Activated CD8-positive, alpha-beta T cell treated with anti-CD3 and anti-CD28 coated beads, Interleukin-2, amount 10 ng/mL, durations not matched to agents 7 days and 5 days (primary cell): ENCODE results near the gene HLA-DRB5. TPM values are rescaled to one million over a fixed set of nuclear protein-coding genes. Genes with fewer than 3 reads are reported as not detected.
"Not testable (repeated sequence)": the region's sequence is repeated elsewhere in the genome, so short reads cannot be mapped to it uniquely, and the experiment has no call there.

Source experiments
- ATAC-seq: fragments of 150-1000 bp; cut with Tn5 transposase; one replicate; pipeline ENCODE4 v1.10.0; 2021; ENCODE audit warnings: moderate library complexity
- CTCF ChIA-PET: fragments of 350-600 bp; sonication (Branson Sonifier 250); formaldehyde crosslinking; loops from one replicate; lab custom pipeline; 2021; ENCODE audit warnings: antibody characterized with exemption; lab: Charles Lee
- POLR2A ChIA-PET: fragments of 350-600 bp; sonication (Branson Sonifier 250); formaldehyde crosslinking; loops from one replicate; lab custom pipeline; 2021; ENCODE audit warnings: antibody characterized with exemption; lab: Charles Lee
- DNase-seq: peaks from one replicate; pipeline ENCODE4 v3.0.0-alpha.2; 2020
- H3K27ac Mint-ChIP-seq: one replicate; pipeline ENCODE4 v1.8.0; 2021; ENCODE audit warnings: mild to moderate bottlenecking, mixed read lengths
- H3K27me3 Mint-ChIP-seq: one replicate; pipeline ENCODE4 v1.8.0; 2021; ENCODE audit warnings: low read depth, mixed read lengths
- H3K36me3 Mint-ChIP-seq: one replicate; pipeline ENCODE4 v1.8.0; 2021; ENCODE audit warnings: low read depth, mixed read lengths
- H3K4me1 Mint-ChIP-seq: one replicate; pipeline ENCODE4 v1.8.0; 2021; ENCODE audit warnings: low read depth, mixed read lengths
- H3K4me3 Mint-ChIP-seq: one replicate; pipeline ENCODE4 v1.8.0; 2021; ENCODE audit warnings: mild to moderate bottlenecking, mixed read lengths
- H3K9me3 Mint-ChIP-seq: one replicate; pipeline ENCODE4 v1.8.0; 2022; ENCODE audit warnings: mixed read lengths; ENCODE audit not compliant: insufficient read depth
- total RNA-seq, 2 experiments: library from RNA; stranded (reverse); gene quantifications; one replicate each; pipeline ENCODE4 v1.2.3, GENCODE V29; 2021

The HLA-DRB5 gene
- total RNA-seq, 2 experiments from 2014 or later, result 15.0 to 16.9 TPM

- Mint-ChIP-seq H3K27me3 (peaks cover 16% of the 10 kb centered on the region), H3K4me1 (no peaks in the 10 kb centered on the region), H3K9me3 (no peaks in the 10 kb centered on the region), H3K27ac (no peak overlapping the region), H3K4me3 (no peak overlapping the region), H3K36me3 (no peaks in the 10 kb centered on the region)
- ChIA-PET POLR2A (no interaction called here), CTCF (no interaction called here)
- no peak for ATAC-seq
- no peak for DNase-seq
Observed at GRCh38 chr6:32554116-32554965, 24.3 kb upstream of the HLA-DRB5 start.

DNA sequence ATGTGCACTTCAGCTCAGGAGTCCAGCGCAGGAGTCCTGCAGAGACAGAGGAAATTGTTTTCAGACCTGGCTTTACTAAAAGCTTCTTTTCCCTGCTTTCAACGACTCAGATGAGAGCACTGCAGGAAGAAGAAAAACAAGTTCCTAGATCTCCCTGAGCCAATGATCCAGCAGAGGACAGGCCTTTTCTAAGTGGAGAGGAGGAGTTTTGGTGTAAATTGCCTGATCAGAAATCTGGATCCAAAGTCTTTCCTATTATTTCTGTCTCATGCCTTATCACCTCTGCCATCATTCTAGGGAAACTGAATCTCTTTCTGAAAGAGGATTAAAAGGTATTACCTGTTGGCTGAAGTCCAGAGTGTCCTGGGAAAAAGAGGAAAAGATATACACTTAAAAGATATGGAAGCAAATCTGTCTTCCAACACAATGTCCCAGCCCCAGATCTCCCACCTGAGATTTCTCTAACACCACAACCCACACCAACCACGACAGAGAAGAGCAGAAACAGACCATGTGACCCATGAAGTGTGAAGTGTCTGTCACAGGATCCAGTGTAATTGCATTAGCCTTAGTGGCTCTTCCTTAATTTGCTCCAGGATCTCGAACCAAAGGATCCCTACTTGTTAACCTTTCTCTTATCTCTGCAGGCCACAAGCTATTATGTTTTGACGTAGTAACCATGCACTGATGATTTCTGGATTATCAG lies 23.1 kb upstream of the HLA-DRB5 start:
- no peak overlapping the region for H3K27ac Mint-ChIP-seq
- H3K9me3 Mint-ChIP-seq, result no peaks in the 10 kb centered on the region
- no peaks in the 10 kb centered on the region for H3K36me3 Mint-ChIP-seq
- H3K4me3 Mint-ChIP-seq, result no peak overlapping the region
- CTCF ChIA-PET, result no interaction called here
- peaks cover 13% of the 10 kb centered on the region for H3K27me3 Mint-ChIP-seq
- no peaks in the 10 kb centered on the region for H3K4me1 Mint-ChIP-seq
- DNase-seq, result no peak
- POLR2A ChIA-PET, result no interaction called here
- no peak for ATAC-seq

GRCh38 chr6:32551410-32551809 lies 21.3 kb upstream of the HLA-DRB5 start:
- no peak overlapping the region for H3K27ac Mint-ChIP-seq
- ATAC-seq (no peak), DNase-seq (no peak)
- H3K4me1 Mint-ChIP-seq, result peaks cover 6% of the 10 kb centered on the region
- H3K4me3 Mint-ChIP-seq, result no peak overlapping the region
- H3K27me3 Mint-ChIP-seq, result peaks cover 14% of the 10 kb centered on the region
- POLR2A ChIA-PET, result no interaction called here
- no peaks in the 10 kb centered on the region for H3K36me3 Mint-ChIP-seq
- no peaks in the 10 kb centered on the region for H3K9me3 Mint-ChIP-seq
- CTCF ChIA-PET, result no interaction called here

DNA sequence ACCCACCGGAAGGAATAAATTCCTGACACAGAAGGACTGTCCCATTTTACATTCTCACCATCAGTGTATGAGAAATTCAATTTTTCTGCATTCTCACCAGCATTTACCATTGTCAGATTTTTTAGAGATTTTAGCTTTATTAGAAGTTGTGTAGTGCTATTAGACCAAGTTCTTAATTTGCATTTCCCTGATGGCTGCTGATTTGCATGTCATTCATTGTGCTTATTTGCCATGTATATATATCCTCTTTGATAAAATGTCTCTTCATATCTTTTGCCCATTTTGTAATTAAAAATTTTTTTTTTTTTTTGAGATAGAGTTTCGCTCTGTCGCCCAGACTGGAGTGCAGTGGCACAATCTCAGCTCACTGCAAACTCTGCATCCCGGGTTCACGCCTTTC lies 9.8 kb upstream of the HLA-DRB5 start:
- no peak overlapping the region for H3K27ac Mint-ChIP-seq
- no peak for ATAC-seq

GRCh38 chr6:32530431-32530793 lies 325 bp upstream of the HLA-DRB5 start:
- CTCF ChIA-PET, H3K4me3 Mint-ChIP-seq, H3K4me1 Mint-ChIP-seq, ATAC-seq, H3K9me3 Mint-ChIP-seq, H3K36me3 Mint-ChIP-seq, POLR2A ChIA-PET, DNase-seq: not testable (repeated sequence)
- Mint-ChIP-seq H3K27ac (peak overlapping the region; percentile 46), H3K27me3 (peaks cover 17% of the 10 kb centered on the region)

More for the DNA sequence above, 9.8 kb upstream of the HLA-DRB5 start:
- ChIA-PET CTCF (no interaction called here), POLR2A (no interaction called here)
- Mint-ChIP-seq H3K36me3 (no peaks in the 10 kb centered on the region), H3K4me3 (no peak overlapping the region), H3K9me3 (peaks cover 5% of the 10 kb centered on the region), H3K27me3 (peaks cover 14% of the 10 kb centered on the region), H3K4me1 (no peaks in the 10 kb centered on the region)
- DNase-seq, result no peak

DNA sequence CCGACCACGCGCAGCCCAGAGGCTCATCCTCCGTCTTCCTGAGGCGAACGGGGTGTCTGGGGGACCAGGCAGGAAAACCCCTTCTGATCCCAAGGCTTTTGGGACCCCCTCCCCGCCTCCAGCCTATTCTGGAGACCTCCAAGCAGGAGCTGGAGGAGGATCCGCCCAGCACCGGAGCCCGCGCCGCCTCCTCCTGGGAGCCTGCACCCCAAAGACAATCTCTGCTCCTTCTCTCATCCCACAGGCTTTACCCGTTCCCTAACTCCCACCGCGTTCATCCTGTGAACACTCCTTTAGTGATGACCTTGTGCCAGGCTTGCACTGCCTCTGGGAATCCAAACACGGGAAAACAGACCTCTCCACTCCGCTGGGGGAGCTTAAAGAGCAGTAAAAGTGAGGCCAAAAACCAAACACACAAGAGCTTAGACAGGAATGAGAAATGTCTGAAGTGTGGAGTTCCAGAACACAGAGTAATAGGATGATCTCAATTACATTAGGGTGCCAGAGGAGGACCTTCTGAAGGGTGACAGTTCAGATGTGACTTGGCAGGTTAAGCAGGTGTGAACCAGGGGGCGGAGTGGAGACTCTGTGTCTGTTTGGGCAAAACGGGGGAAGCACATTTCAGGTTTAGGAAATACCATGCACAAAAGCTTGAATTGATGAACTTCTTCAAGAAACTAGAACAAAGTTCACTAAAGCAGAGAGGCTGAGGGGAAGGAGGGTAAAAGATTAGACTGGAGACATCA lies 7.6 kb downstream of the HLA-DRB5 start:
- Mint-ChIP-seq H3K27ac (no peak overlapping the region), H3K27me3 (peaks cover 25% of the 10 kb centered on the region)

GRCh38 chr6:32519910-32520258 lies 10.2 kb downstream of the HLA-DRB5 start:
- H3K27ac Mint-ChIP-seq, result no peak overlapping the region
- no peaks in the 10 kb centered on the region for H3K9me3 Mint-ChIP-seq
- H3K4me1 Mint-ChIP-seq, result no peaks in the 10 kb centered on the region
- no peak for ATAC-seq
- no peak for DNase-seq
- POLR2A ChIA-PET, result no interaction called here
- H3K27me3 Mint-ChIP-seq, result peaks cover 19% of the 10 kb centered on the region
- no peak overlapping the region for H3K4me3 Mint-ChIP-seq
- no peaks in the 10 kb centered on the region for H3K36me3 Mint-ChIP-seq
- CTCF ChIA-PET, result no interaction called here

More for the DNA sequence above, 7.6 kb downstream of the HLA-DRB5 start:
- Mint-ChIP-seq H3K4me3 (no peak overlapping the region), H3K9me3 (no peaks in the 10 kb centered on the region), H3K36me3 (no peaks in the 10 kb centered on the region), H3K4me1 (no peaks in the 10 kb centered on the region)
- ChIA-PET CTCF (no interaction called here), POLR2A (no interaction called here)
- DNase-seq (no peak), ATAC-seq (no peak)

DNA sequence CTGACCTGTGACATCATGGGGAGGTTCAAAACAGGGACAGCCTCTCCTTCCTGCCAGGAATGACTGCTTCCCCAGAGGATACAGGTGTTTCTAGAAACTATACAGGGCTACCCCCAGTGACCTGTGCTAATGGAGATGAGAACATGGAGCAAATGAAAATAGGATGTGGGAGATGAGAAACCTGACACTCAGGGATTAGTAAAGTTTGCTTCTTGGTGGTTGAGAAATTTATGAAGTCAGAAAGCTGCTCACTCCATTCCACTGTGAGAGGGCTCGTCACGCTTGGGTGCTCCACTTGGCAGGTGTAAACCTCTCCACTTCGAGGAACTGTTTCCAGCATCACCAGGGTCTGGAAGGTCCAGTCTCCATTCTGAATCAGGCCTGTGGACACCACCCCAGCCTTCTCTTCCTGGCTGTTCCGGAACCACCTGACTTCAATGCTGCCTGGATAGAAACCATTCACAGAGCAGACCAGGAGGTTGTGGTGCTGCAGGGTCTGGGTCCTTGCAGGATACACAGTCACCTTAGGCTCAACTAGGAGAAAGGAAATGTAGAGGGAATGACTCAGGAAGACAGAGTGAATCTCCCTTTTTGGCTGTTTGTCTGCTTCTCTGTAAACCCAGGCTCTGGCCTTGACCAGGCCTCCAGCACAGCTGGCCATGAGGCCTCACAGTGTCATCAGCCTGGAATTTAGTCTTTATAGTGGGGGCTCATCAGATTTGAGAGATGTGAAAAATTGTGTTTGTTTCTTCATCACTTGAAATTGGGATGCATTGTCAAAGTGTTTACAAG lies 10.8 kb downstream of the HLA-DRB5 start:
- no peak overlapping the region for H3K27ac Mint-ChIP-seq
- ATAC-seq, result no peak
- no peaks in the 10 kb centered on the region for H3K36me3 Mint-ChIP-seq
- POLR2A ChIA-PET, result no interaction called here
- H3K4me1 Mint-ChIP-seq, result no peaks in the 10 kb centered on the region
- H3K4me3 Mint-ChIP-seq, result no peak overlapping the region
- CTCF ChIA-PET, result no interaction called here
- DNase-seq, result no peak
- H3K9me3 Mint-ChIP-seq, result no peaks in the 10 kb centered on the region
- H3K27me3 Mint-ChIP-seq, result peaks cover 17% of the 10 kb centered on the region

DNA sequence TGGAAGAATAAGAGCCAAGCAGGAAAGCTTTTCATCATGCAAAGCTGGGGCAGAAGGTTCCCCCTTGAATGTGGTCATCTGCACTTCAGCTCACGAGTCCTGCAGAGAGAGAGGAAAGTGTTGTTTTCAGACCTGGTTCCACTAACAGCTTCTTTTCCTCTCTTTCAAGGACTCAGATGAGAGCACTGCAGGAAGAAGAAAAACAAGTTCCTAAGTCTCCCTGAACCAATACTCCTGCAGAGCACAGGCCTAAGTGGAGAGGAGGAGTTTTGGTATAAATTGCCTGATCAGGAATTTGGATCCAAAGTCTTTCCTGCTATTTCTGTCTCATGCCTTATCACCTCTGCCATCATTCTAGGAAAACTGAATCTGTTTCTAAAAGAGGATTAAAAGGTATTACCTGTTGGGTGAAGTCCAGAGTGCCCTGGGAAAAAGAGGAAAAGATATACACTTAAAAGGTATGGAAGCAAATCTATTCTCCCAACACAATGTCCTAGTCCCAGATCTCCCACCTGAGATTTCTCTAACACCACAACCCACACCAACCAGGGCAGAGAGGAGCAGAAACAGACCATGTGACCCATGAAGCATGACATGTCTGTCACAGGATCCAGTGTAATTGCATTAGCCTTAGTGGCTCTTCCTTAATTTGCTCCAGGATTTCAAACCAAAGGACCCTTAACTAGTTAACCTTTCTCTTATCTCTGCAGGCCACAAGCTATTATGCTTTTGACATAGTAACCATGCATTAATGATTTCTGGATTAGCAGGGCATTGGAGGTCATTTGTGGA lies 12.2 kb downstream of the HLA-DRB5 start:
- ChIA-PET CTCF (no interaction called here), POLR2A (no interaction called here)
- H3K36me3 Mint-ChIP-seq, result no peaks in the 10 kb centered on the region
- H3K27ac Mint-ChIP-seq, result no peak overlapping the region
- no peak for DNase-seq
- no peaks in the 10 kb centered on the region for H3K9me3 Mint-ChIP-seq
- ATAC-seq, result no peak
- no peaks in the 10 kb centered on the region for H3K4me1 Mint-ChIP-seq
- peaks cover 13% of the 10 kb centered on the region for H3K27me3 Mint-ChIP-seq
- H3K4me3 Mint-ChIP-seq, result no peak overlapping the region

DNA sequence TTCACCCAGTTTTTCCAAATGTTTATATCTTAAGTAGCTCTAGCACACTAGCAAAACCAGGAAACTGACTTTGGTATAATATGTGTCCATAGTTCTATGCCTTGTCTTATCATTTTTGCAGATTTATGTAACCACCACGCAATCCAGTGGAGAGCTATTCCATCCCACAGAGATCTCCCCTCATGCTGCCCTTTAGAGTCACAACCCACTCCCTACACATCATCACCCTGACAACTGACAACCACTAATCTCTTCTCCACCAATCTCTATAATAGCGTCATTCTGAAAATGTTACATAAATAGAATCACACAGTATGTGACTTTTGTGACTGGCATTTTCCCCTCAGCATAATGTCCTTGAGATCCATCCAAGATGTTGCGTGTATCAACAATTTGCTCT lies 29.1 kb downstream of the HLA-DRB5 start:
- ChIA-PET POLR2A (no interaction called here), CTCF (no interaction called here)
- H3K27ac Mint-ChIP-seq, result no peak overlapping the region
- DNase-seq, result no peak
- H3K9me3 Mint-ChIP-seq, result no peaks in the 10 kb centered on the region
- H3K4me3 Mint-ChIP-seq, result no peak overlapping the region
- ATAC-seq, result no peak
- no peaks in the 10 kb centered on the region for H3K36me3 Mint-ChIP-seq
- H3K4me1 Mint-ChIP-seq, result no peaks in the 10 kb centered on the region
- H3K27me3 Mint-ChIP-seq, result peaks cover 9% of the 10 kb centered on the region

- ATAC-seq (no peak), DNase-seq (no peak)
- Mint-ChIP-seq H3K27ac (no peak overlapping the region), H3K27me3 (peaks cover 22% of the 10 kb centered on the region), H3K9me3 (no peaks in the 10 kb centered on the region), H3K36me3 (no peaks in the 10 kb centered on the region), H3K4me1 (no peaks in the 10 kb centered on the region), H3K4me3 (no peak overlapping the region)
- POLR2A ChIA-PET, result interaction anchor here (0.6 kb wide), 2 partner anchors 37 to 371 kb away, joined by 3 read pairs; no protein-coding TSS in a partner anchor
- CTCF ChIA-PET, result no interaction called here
Observed at GRCh38 chr6:32492351-32492750, 37.7 kb downstream of the HLA-DRB5 start.
